Right lobe of liver (tissue), 4 donors: Measurements from ENCODE around the gene ARHGAP44.

Source experiments
- CTCF ChIP-seq, 4 donors: fragments of 200-600 bp in 3 of 4; fragments of 450-650 bp in 1 of 4; IDR thresholded peaks; one replicate each; pipeline versions ENCODE4 v1.5.1 to v1.8.0; 2016 to 2022; ENCODE audit warnings: antibody characterized with exemption in 4 of 4, mild to moderate bottlenecking in 2 of 4
- POLR2A ChIP-seq: fragments of 450-650 bp; IDR thresholded peaks from one replicate; pipeline ENCODE4 v1.6.1; 2017; ENCODE audit warnings: antibody characterized with exemption, mild to moderate bottlenecking
- donor health status: DM: no; HTN: no; CAD: no.
- donor health status: DM: no; HTN: no; CAD: no.
- donor health status: DM: no; HTN: yes; CAD: no.

GRCh38 chr17:12739500-12739899 lies 49.8 kb upstream of the ARHGAP44 start:
- TF ChIP-seq CTCF (IDR thresholded peaks at IDR 0.05) (no peak), POLR2A (no peak)
